Neural cell (in vitro differentiated cells): ENCODE measurements around the gene ARHGAP24. TPM values are rescaled to one million over a fixed set of nuclear protein-coding genes. Genes with fewer than 3 reads are reported as not detected.

ENCODE experiments used
- H2AFZ ChIP-seq: fragments of 200-600, 300-800 bp; sonication (generic), shearing (Covaris generic); 2 replicates; pipeline ENCODE4 v1.6.0; 2014; ENCODE audit warnings: low read depth, mild to moderate bottlenecking, antibody characterized with exemption, low read length, moderate library complexity
- H3F3A ChIP-seq: fragments of 200-600 bp; shearing (Covaris generic); 2 replicates; pipeline ENCODE4 v1.6.1; 2016; ENCODE audit warnings: mild to moderate bottlenecking, moderate library complexity, mixed read lengths, antibody characterized with exemption, low read length; ENCODE audit not compliant: insufficient read depth, poor library complexity, severe bottlenecking
- H3K27ac ChIP-seq: fragments of 200-600, 300-800 bp; sonication (generic), shearing (Covaris generic); 2 replicates; pipeline ENCODE4 v1.5.1; 2014; ENCODE audit warnings: mild to moderate bottlenecking, low read length, moderate library complexity
- H3K27me3 ChIP-seq: fragments of 300-800, 200-600 bp; sonication (generic), shearing (Covaris generic); 2 replicates; pipeline ENCODE4 v1.6.0; 2014; ENCODE audit warnings: mild to moderate bottlenecking, low read depth, low read length, moderate library complexity; ENCODE audit not compliant: insufficient read depth
- H3K36me3 ChIP-seq: fragments of 300-800, 200-600 bp; sonication (generic), shearing (Covaris generic); 2 replicates; pipeline ENCODE4 v1.5.1; 2014; ENCODE audit warnings: mild to moderate bottlenecking, antibody characterized with exemption, low read length, moderate library complexity; ENCODE audit not compliant: insufficient read depth
- H3K4me2 ChIP-seq: fragments of 300-800, 200-600 bp; sonication (generic), shearing (Covaris generic); 2 replicates; pipeline ENCODE4 v1.6.0; 2014; ENCODE audit warnings: mild to moderate bottlenecking, low read length
- H3K4me3 ChIP-seq: fragments of 300-800, 200-600 bp; sonication (generic), shearing (Covaris generic); 2 replicates; pipeline ENCODE4 v1.5.1; 2014; ENCODE audit warnings: mild to moderate bottlenecking, low read length, moderate library complexity
- H3K79me2 ChIP-seq: fragments of 200-600 bp; shearing (Covaris generic); replicated peaks from 2 replicates; pipeline ENCODE4 v1.6.0; 2014; ENCODE audit warnings: mild to moderate bottlenecking, low read length, moderate library complexity; ENCODE audit not compliant: insufficient read depth
- H3K9ac ChIP-seq: fragments of 300-800, 200-600 bp; sonication (generic), shearing (Covaris generic); 2 replicates; pipeline ENCODE4 v1.6.1; 2016; ENCODE audit warnings: mild to moderate bottlenecking, low read length, mixed read lengths
- H3K9me2 ChIP-seq: fragments of 200-600 bp; shearing (Covaris generic); 2 replicates; pipeline ENCODE4 v1.6.1; 2016; ENCODE audit warnings: mild to moderate bottlenecking, low read length, mixed read lengths; ENCODE audit not compliant: insufficient read depth
- H3K9me3 ChIP-seq: fragments of 200-600, 300-800 bp; sonication (generic), shearing (Covaris generic); 2 replicates; pipeline ENCODE4 v1.6.1; 2016; ENCODE audit warnings: mild to moderate bottlenecking, mixed run types, low read length, moderate library complexity, mixed read lengths
- H4K20me1 ChIP-seq: fragments of 200-600 bp; shearing (Covaris generic); 2 replicates; pipeline ENCODE4 v1.6.1; 2016; ENCODE audit warnings: mild to moderate bottlenecking, mixed run types; ENCODE audit not compliant: insufficient read depth
- CTCF ChIP-seq: fragments of 450-650 bp; IDR thresholded peaks from 2 replicates; pipeline ENCODE4 v1.5.1; 2014; ENCODE audit warnings: antibody characterized with exemption, mild to moderate bottlenecking, moderate library complexity; ENCODE audit not compliant: poor library complexity, severe bottlenecking
- EP300 ChIP-seq: fragments of 450-650 bp; conservative IDR thresholded peaks from 2 replicates; pipeline ENCODE4 v1.6.1; 2014; ENCODE audit warnings: antibody characterized with exemption, mild to moderate bottlenecking, moderate library complexity; ENCODE audit not compliant: poor library complexity, severe bottlenecking
- EZH2 ChIP-seq: fragments of 200-600, 300-800 bp; shearing (Covaris generic), sonication (generic); IDR thresholded peaks from 2 replicates; pipeline ENCODE4 v1.6.1; 2014; ENCODE audit warnings: antibody characterized with exemption, low read length, borderline replicate concordance, mild to moderate bottlenecking; ENCODE audit not compliant: insufficient read depth, poor library complexity, severe bottlenecking
- MXI1 ChIP-seq: fragments of 450-650 bp; conservative IDR thresholded peaks from 2 replicates; pipeline ENCODE4 v1.6.1; 2014; ENCODE audit warnings: antibody characterized with exemption, mild to moderate bottlenecking; ENCODE audit not compliant: poor library complexity, severe bottlenecking
- POLR2AphosphoS5 ChIP-seq: IDR thresholded peaks from 2 replicates; pipeline ENCODE4 v1.6.1; 2012
- RAD21 ChIP-seq: fragments of 450-650 bp; conservative IDR thresholded peaks from 2 replicates; pipeline ENCODE4 v1.6.1; 2014; ENCODE audit warnings: antibody characterized with exemption, mild to moderate bottlenecking, moderate library complexity
- REST ChIP-seq: IDR thresholded peaks from 2 replicates; pipeline ENCODE4 v1.6.1; 2012; ENCODE audit warnings: borderline replicate concordance
- SMC3 ChIP-seq: fragments of 450-650 bp; conservative IDR thresholded peaks from 2 replicates; pipeline ENCODE4 v1.6.1; 2014; ENCODE audit warnings: antibody characterized with exemption, mild to moderate bottlenecking, moderate library complexity; ENCODE audit not compliant: poor library complexity
- TAF1 ChIP-seq: IDR thresholded peaks from 2 replicates; pipeline ENCODE4 v1.6.1; 2012; ENCODE audit warnings: low read depth
- polyA plus RNA-seq: library from polyadenylated mRNA; depleted of rRNA; stranded (reverse); fragments of >200 nt; gene quantifications from 2 replicates; pipeline ENCODE4 v1.2.3, GENCODE V29; 2014

Gene ARHGAP24
- polyA plus RNA-seq, 1 donor from 2014 or later: 2.9 TPM

GRCh38 chr4:85573270-85573669, 98.3 kb downstream of the ARHGAP24 start:
- Histone ChIP-seq H2AFZ (no peak overlapping the region), H3K27ac (no peak overlapping the region), H3F3A (no peaks in the 10 kb centered on the region), H3K27me3 (no peaks in the 10 kb centered on the region), H3K9me3 (no peaks in the 10 kb centered on the region), H3K9ac (no peak overlapping the region), H3K79me2 (no peaks in the 10 kb centered on the region), H3K9me2 (no peaks in the 10 kb centered on the region), H3K4me3 (no peak overlapping the region), H3K4me2 (no peak overlapping the region), H3K36me3 (no peaks in the 10 kb centered on the region), H4K20me1 (no peaks in the 10 kb centered on the region)
- TF ChIP-seq REST (no peak), EP300 (no peak), SMC3 (no peak), RAD21 (no peak), EZH2 (no peak), CTCF (no peak), TAF1 (no peak), POLR2AphosphoS5 (no peak), MXI1 (no peak)

GRCh38 chr4:85577307-85577706, 102.4 kb downstream of the ARHGAP24 start:
- no peak overlapping the region for H3K4me2 ChIP-seq

More at GRCh38 chr4:85577307-85577706, 102.4 kb downstream of the ARHGAP24 start:
- H2AFZ ChIP-seq: no peak overlapping the region
- no peaks in the 10 kb centered on the region for H3K79me2 ChIP-seq
- H3K27ac ChIP-seq: no peak overlapping the region
- no peak overlapping the region for H3K9ac ChIP-seq
- no peaks in the 10 kb centered on the region for H3F3A ChIP-seq
- H3K4me3 ChIP-seq: no peak overlapping the region
- no peaks in the 10 kb centered on the region for H3K9me3 ChIP-seq
- no peaks in the 10 kb centered on the region for H4K20me1 ChIP-seq
- H3K9me2 ChIP-seq: no peaks in the 10 kb centered on the region
- TF ChIP-seq POLR2AphosphoS5 (no peak), SMC3 (no peak), EZH2 (no peak), EP300 (no peak), CTCF (no peak), TAF1 (no peak), REST (no peak), MXI1 (no peak), RAD21 (no peak)
- H3K36me3 ChIP-seq: no peaks in the 10 kb centered on the region
- H3K27me3 ChIP-seq: no peaks in the 10 kb centered on the region
